ENCODE measurements around the gene CIDEC.
"Not testable (repeated sequence)": the region's sequence is repeated elsewhere in the genome, so short reads cannot be mapped to it uniquely, and the experiment has no call there.

- not testable (repeated sequence) for TF ChIP-seq CTCF (IDR thresholded peaks at IDR 0.05); REST (IDR thresholded peaks at IDR 0.05; ENCODE audit: insufficient read depth in 1 of 2, low read depth in 2 of 2, low read length in 1 of 2); POLR2AphosphoS5 (IDR thresholded peaks at IDR 0.05; ENCODE audit: low read depth, low read length); TCF7L2 (IDR thresholded peaks at IDR 0.05; ENCODE audit: low read depth, low read length)
Observed at GRCh38 chr3:9895715-9896114, 15.7 kb upstream of the CIDEC start.
